Heart right ventricle (tissue), 16 donors: ENCODE data around the gene CHAMP1. TPM values are rescaled to one million over a fixed set of nuclear protein-coding genes. Genes with fewer than 3 reads are reported as not detected.
"Not testable (repeated sequence)": the region's sequence is repeated elsewhere in the genome, so short reads cannot be mapped to it uniquely, and the experiment has no call there.

ENCODE experiments used
- ATAC-seq, 8 donors: fragments of 200-7000 bp; cut with Tn5 transposase; one replicate each; pipeline ENCODE4 v1.9.1; 2020; ENCODE audit warnings: mild to moderate bottlenecking in 8 of 8, moderate library complexity in 8 of 8, moderate number of reproducible peaks in 1 of 8
- DNase-seq, 2 donors: peaks; one replicate each; pipeline ENCODE4 v3.0.0-alpha.2; 2020
- H3K27ac ChIP-seq, 10 donors: fragments of 200-600 bp; sonication (generic) in 2 of 10; one replicate each; pipeline versions ENCODE4 v1.5.0 to v1.8.0; 2020 to 2022; ENCODE audit warnings: mild to moderate bottlenecking in 3 of 10
- H3K27me3 ChIP-seq, 7 donors: fragments of 200-600 bp; one replicate each; pipeline ENCODE4 v1.8.0; 2021 to 2022; ENCODE audit warnings: mild to moderate bottlenecking in 2 of 7
- H3K36me3 ChIP-seq, 9 donors: fragments of 200-600 bp; sonication (generic) in 1 of 9; one replicate each; pipeline versions ENCODE4 v1.5.0 to v1.8.0; 2020 to 2022; ENCODE audit warnings: mild to moderate bottlenecking in 2 of 9
- H3K4me1 ChIP-seq, 9 donors: fragments of 200-600 bp; sonication (generic) in 1 of 9; one replicate each; pipeline versions ENCODE4 v1.5.0 to v1.8.0; 2020 to 2022; ENCODE audit warnings: mild to moderate bottlenecking in 4 of 9
- H3K4me3 ChIP-seq, 10 donors: fragments of 200-600 bp; sonication (generic) in 2 of 10; one replicate each; pipeline versions ENCODE4 v1.5.0 to v1.8.0; 2020 to 2022; ENCODE audit warnings: mild to moderate bottlenecking in 7 of 10, moderate library complexity in 2 of 10
- H3K9me3 ChIP-seq, 11 donors: fragments of 200-600 bp in 10 of 11; sonication (generic) in 2 of 11; one replicate each; pipeline versions ENCODE4 v1.5.0 to v1.8.0; 2013 to 2022; ENCODE audit warnings: mild to moderate bottlenecking in 2 of 11, control low read depth in 1 of 11, moderate library complexity in 1 of 11
- WGBS, 2 donors: extraction: QIAGEN DNeasy Blood & Tissue Kit; methylation state at CpG; one replicate each; pipeline ENCODE4 v1.1.7; 2013; ENCODE audit warnings: inconsistent platforms in 1 of 2; 5-methylcytosine and 5-hydroxymethylcytosine counted together
- intact Hi-C, 10 donors: fragments of 100-400 bp; cut with DNase I; formaldehyde crosslinking; loops; one replicate each; pipeline versions ENCODE4 v1.11.1 to v1.14.2; 2022
- polyA plus RNA-seq, 2 donors: library from polyadenylated mRNA; stranded (reverse); fragments of 200-250 nt; gene quantifications; one replicate each; pipeline ENCODE4 v1.2.3, GENCODE V29; 2013
- total RNA-seq, 10 donors: library from RNA; stranded (reverse); fragmentation: NEBNext Ultra II Directional in 3 of 10; extraction: Animal tissue kit (Norgen Biotek cat#: 25700) in 3 of 10; gene quantifications; one replicate each; pipeline versions ENCODE4 v1.2.1 to v1.2.4, GENCODE V29; 2021 to 2023
- TF ChIP-seq, protein P1 (sequence below), 9 donors: fragments of 200-600 bp; sonication (generic) in 2 of 9; IDR thresholded peaks; one replicate each; pipeline versions ENCODE4 v1.5.0 to v1.8.0; 2021 to 2022; ENCODE audit warnings: antibody characterized with exemption in 9 of 9, mild to moderate bottlenecking in 5 of 9, moderate library complexity in 1 of 9
- donor health status: Arrhythmogenic right ventricular cardiomyopathy.
- donor health status: ischemic (EF 13 %, LVEDD 7.1; RV severe dilation, severe dysfunction).
- donor health status: healthy with polysubstance abuse.
- donor health status: DM: no; HTN: yes; CAD: no.
- donor health status: DM: no; HTN: no; CAD: no.
- donor health status: ischemic (EF 25% LVEDD 6.9; RV normal size, moderate dysfunction).
- donor health status: ischemic (EF 25% LVEDD 5.7; RV mildly dilated, moderate dysfunction).
- donor health status: healthy.
- donor health status: DM: yes; HTN: yes; CAD: no.
- donor health status: Ischemic cardiomyopathy.
- donor health status: ischemic (EF 35%, LVEDD 5.7; RV mildly dilated, moderate dysfunction).
- donor health status: nonischemic (EF 11% LVEDD 7.7; RV severe dilation, severe dysfunction).
- donor health status: DM: yes; HTN: yes; CAD: no.
- donor health status: PGD.
- donor health status: ischemic (EF 29% LVEDD 5.4; RV normal size, mild dysfunction).
- donor health status: nonischemic (EF 23%, LVEDD 6.1; RV moderate dilation, normal function).

Gene CHAMP1
- total and polyA plus RNA-seq, 12 donors: 3.0 to 17.4 (median 10.6) TPM

DNA sequence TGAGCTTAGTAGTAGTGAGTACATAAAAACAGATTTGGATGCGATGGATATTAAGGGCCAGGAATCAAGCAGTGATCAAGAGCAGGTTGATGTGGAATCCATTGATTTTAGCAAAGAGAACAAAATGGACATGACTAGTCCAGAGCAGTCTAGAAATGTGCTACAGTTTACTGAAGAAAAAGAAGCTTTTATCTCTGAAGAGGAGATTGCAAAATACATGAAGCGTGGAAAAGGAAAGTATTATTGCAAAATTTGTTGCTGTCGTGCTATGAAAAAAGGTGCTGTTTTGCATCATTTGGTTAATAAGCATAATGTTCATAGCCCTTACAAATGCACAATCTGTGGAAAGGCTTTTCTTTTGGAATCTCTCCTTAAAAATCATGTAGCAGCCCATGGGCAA, 11.4 kb downstream of the CHAMP1 start:
- DNase-seq (no peak), ATAC-seq (no peak)
- peaks cover 0 to 77% (median 36%) of the 10 kb centered on the region in 9 donors for H3K36me3 ChIP-seq
- H3K4me1 ChIP-seq: peaks cover 0 to 21% (median 3%) of the 10 kb centered on the region in 9 donors
- H3K9me3 ChIP-seq: no peaks in the 10 kb centered on the region
- no peak overlapping the region for H3K4me3 ChIP-seq
- TF ChIP-seq, protein P1, sequence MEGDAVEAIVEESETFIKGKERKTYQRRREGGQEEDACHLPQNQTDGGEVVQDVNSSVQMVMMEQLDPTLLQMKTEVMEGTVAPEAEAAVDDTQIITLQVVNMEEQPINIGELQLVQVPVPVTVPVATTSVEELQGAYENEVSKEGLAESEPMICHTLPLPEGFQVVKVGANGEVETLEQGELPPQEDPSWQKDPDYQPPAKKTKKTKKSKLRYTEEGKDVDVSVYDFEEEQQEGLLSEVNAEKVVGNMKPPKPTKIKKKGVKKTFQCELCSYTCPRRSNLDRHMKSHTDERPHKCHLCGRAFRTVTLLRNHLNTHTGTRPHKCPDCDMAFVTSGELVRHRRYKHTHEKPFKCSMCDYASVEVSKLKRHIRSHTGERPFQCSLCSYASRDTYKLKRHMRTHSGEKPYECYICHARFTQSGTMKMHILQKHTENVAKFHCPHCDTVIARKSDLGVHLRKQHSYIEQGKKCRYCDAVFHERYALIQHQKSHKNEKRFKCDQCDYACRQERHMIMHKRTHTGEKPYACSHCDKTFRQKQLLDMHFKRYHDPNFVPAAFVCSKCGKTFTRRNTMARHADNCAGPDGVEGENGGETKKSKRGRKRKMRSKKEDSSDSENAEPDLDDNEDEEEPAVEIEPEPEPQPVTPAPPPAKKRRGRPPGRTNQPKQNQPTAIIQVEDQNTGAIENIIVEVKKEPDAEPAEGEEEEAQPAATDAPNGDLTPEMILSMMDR (IDR thresholded peaks at IDR 0.05): no peak
- no peak overlapping the region for H3K27ac ChIP-seq
- no peaks in the 10 kb centered on the region for H3K27me3 ChIP-seq
- intact Hi-C loops: no loop called here
- 92 to 94% methylated on average over 3 of the region's 3 CpGs for WGBS, 2 donors

DNA sequence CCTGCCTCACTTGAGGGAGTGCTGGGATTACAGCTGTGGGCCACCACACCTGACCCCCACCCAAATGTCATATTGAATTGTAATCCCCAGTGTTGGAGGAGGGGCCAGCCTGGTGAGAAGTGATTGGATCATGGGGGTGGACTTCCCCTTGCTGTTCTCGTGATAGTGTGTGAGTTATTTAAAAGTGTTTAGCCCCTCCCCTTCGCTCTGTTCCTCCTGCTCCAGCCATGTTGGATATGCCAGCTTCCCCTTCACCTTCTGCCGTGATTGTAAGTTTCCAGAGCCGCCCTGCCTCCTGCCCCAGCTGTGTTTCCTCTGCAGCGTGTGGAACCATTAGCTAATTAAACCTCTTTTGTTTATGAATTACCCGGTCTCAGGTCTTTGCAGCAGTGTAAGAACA, 13.7 kb downstream of the CHAMP1 start:
- WGBS, 2 donors: 84 to 85% methylated on average over 6 of the region's 6 CpGs

DNA sequence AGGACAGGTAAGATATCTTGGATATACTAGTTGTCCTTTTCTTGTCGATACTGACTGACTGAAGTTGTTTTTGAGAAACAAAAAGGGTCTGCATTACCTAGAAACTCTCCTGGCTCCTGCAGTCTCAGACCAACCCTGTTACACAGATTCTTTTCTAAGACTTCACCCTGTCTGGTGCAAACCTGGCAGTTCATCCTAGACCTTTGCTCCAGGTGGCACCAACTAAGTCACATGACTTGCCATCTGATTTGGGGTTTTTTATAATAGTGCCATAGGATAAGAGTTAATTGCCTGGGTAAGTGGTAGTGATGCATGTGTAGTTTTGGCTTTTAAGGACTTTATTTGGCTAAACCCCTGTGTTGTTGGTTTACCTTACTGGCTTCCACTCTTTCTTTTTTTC, 14.3 kb downstream of the CHAMP1 start:
- Histone ChIP-seq H3K4me3 (no peak overlapping the region), H3K9me3 (no peaks in the 10 kb centered on the region), H3K27ac (no peak overlapping the region), H3K4me1 (peaks cover 0 to 21% (median 3%) of the 10 kb centered on the region in 9 donors), H3K27me3 (no peaks in the 10 kb centered on the region), H3K36me3 (peaks cover 0 to 49% (median 14%) of the 10 kb centered on the region in 9 donors)
- intact Hi-C loops: no loop called here
- WGBS, 2 donors: 96 to 97% methylated on average over 1 of the region's 1 CpG
- ATAC-seq (no peak), DNase-seq (no peak)
- TF ChIP-seq, protein P1 (IDR thresholded peaks at IDR 0.05): no peak

More for the DNA sequence above, 13.7 kb downstream of the CHAMP1 start:
- Histone ChIP-seq H3K9me3 (no peaks in the 10 kb centered on the region), H3K27ac (no peak overlapping the region), H3K36me3 (peaks cover 0 to 55% (median 20%) of the 10 kb centered on the region in 9 donors), H3K4me1 (peaks cover 0 to 21% (median 3%) of the 10 kb centered on the region in 9 donors), H3K27me3 (no peaks in the 10 kb centered on the region), H3K4me3 (no peak overlapping the region)
- ATAC-seq: no peak
- no peak for DNase-seq
- intact Hi-C loops: no loop called here
- TF ChIP-seq, protein P1 (IDR thresholded peaks at IDR 0.05): no peak

DNA sequence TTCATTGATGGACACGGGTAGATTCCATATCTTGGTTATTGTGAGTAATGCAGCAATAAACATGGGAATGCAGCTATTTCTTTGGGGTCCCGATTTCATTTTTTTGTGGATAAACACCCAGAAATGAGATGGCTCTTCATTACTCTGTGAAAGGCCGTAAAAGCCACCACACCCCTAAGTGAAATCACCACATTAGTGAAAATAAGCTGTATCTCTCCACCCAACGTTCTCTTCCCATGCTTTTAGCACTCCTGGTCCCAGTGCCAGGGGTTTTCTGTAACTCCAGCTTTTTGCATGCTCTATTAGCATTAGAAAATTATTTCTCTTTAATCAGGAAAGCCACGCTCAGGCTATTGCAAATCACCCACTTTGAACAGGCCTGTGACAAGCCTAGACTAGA, 15.8 kb downstream of the CHAMP1 start:
- no peaks in the 10 kb centered on the region for H3K27me3 ChIP-seq
- 88 to 89% methylated on average over 5 of the region's 5 CpGs for WGBS, 2 donors
- no peaks in the 10 kb centered on the region for H3K9me3 ChIP-seq
- peaks cover 0 to 34% (median 8%) of the 10 kb centered on the region in 9 donors for H3K36me3 ChIP-seq
- intact Hi-C loops: no loop called here
- H3K4me1 ChIP-seq: peaks cover 0 to 27% (median 3%) of the 10 kb centered on the region in 9 donors
- ATAC-seq (no peak), DNase-seq (no peak)
- no peak overlapping the region for H3K4me3 ChIP-seq
- no peak overlapping the region for H3K27ac ChIP-seq
- TF ChIP-seq, protein P1 (IDR thresholded peaks at IDR 0.05): no peak

DNA sequence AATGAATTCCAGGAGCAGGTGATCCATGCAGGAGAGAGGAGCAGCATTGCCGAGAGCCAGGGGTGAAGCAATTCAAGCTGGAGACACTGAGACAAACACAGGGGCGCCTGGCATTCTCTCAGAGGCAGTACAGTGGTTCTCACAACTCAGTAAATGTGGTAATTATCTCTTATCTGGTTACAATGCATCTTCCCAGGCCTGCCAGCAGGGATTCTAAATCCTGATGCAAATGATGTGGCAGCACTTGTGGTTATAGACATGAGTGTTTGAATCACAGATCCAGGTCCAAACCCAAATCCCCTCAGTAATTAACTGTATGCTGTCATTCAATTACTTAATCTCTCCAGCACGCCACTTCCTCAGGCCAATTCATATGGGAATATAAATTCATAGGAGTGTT, 19.6 kb downstream of the CHAMP1 start:
- ATAC-seq, H3K27ac ChIP-seq, H3K4me3 ChIP-seq, intact Hi-C loops, H3K4me1 ChIP-seq, H3K36me3 ChIP-seq, DNase-seq, H3K27me3 ChIP-seq, H3K9me3 ChIP-seq: not testable (repeated sequence)
- 74 to 75% methylated on average over 3 of the region's 3 CpGs for WGBS, 2 donors
